ENCODE measurements around the gene MAP4K5.

MAP4K5 gene

GRCh38 chr14:50434528-50434927 is 97.8 kb downstream of the MAP4K5 start:
- no peaks in the 10 kb centered on the region for H3K4me1 ChIP-seq (ENCODE audit: control insufficient read depth, insufficient read depth, low read length, poor library complexity, severe bottlenecking)
- no peak overlapping the region for H3K4me3 ChIP-seq (ENCODE audit: extremely low read depth, insufficient read depth, low read length, poor library complexity, severe bottlenecking)
- H3K9me3 ChIP-seq (ENCODE audit: control insufficient read depth, low read length) = peaks cover 13% of the 10 kb centered on the region
- H3K27ac ChIP-seq (ENCODE audit: low read depth, low read length, severe bottlenecking) = no peak overlapping the region
- H3K36me3 ChIP-seq (ENCODE audit: control insufficient read depth, insufficient read depth, low read length) = peaks cover 57% of the 10 kb centered on the region

DNA sequence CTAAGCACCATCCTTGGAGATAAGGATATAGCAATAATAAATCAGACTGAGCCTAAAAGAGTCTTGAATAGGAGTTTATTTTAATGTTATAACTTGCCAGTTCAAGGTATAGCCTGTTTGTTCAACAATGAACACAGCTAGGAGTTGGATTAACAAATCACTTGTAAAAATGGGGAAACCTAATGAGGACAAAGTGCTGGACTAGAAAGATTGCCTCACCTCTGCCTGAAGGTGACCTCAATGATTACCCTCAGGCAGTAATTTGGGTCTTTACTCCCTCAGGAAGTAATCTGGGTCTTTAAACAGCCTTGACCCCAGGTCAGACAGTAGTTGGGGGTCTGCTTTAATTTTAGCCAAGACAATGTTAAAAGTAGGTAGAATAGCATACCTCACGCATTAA is 100.2 kb downstream of the MAP4K5 start:
- Histone ChIP-seq H3K9me3 (ENCODE audit: control insufficient read depth, low read length) (peaks cover 7% of the 10 kb centered on the region), H3K36me3 (ENCODE audit: control insufficient read depth, insufficient read depth, low read length) (peaks cover 51% of the 10 kb centered on the region), H3K4me1 (ENCODE audit: control insufficient read depth, insufficient read depth, low read length, poor library complexity, severe bottlenecking) (no peaks in the 10 kb centered on the region), H3K27ac (ENCODE audit: low read depth, low read length, severe bottlenecking) (no peak overlapping the region), H3K4me3 (ENCODE audit: extremely low read depth, insufficient read depth, low read length, poor library complexity, severe bottlenecking) (no peak overlapping the region)
- WGBS, 2 experiments (ENCODE audit: insufficient coverage in 2 of 2) = 100% methylated on average over 1 of the region's 1 CpG; no CpG with 5 or more reads in 1 of the 2 experiments

DNA sequence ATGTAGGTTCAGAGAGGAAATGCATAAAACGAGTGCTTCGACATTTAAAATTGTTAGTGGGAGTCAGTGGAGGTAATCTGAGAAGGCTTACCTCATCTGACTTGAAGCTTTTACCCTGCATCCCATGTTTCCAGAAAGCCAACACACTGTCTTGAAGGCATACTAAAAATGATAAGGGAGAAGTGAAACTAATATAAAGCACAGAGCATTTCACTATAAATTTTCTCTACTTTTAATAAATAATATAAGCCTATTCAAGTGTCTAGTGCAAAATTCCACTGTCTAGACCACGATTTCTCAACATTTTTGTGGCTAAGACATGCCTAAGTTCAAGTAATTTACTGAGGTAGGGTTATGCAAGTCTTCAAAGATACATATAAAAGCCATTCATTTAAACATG is 106.6 kb downstream of the MAP4K5 start:
- Histone ChIP-seq H3K27ac (ENCODE audit: low read depth, low read length, severe bottlenecking) (no peak overlapping the region), H3K9me3 (ENCODE audit: control insufficient read depth, low read length) (no peaks in the 10 kb centered on the region), H3K4me1 (ENCODE audit: control insufficient read depth, insufficient read depth, low read length, poor library complexity, severe bottlenecking) (no peaks in the 10 kb centered on the region), H3K36me3 (ENCODE audit: control insufficient read depth, insufficient read depth, low read length) (peaks cover 50% of the 10 kb centered on the region), H3K4me3 (ENCODE audit: extremely low read depth, insufficient read depth, low read length, poor library complexity, severe bottlenecking) (no peak overlapping the region)
- WGBS, 2 experiments (ENCODE audit: insufficient coverage in 2 of 2) = no CpG with 5 or more reads among the region's 3 CpGs

- H3K36me3 ChIP-seq (ENCODE audit: control insufficient read depth, insufficient read depth, low read length) = peaks cover 56% of the 10 kb centered on the region
- H3K4me3 ChIP-seq (ENCODE audit: extremely low read depth, insufficient read depth, low read length, poor library complexity, severe bottlenecking) = no peak overlapping the region
- 100% methylated on average over 1 of the region's 2 CpGs; no CpG with 5 or more reads in 1 of the 2 experiments for WGBS, 2 experiments (ENCODE audit: insufficient coverage in 2 of 2)
Measured at GRCh38 chr14:50425105-50425504, 107.3 kb downstream of the MAP4K5 start.

DNA sequence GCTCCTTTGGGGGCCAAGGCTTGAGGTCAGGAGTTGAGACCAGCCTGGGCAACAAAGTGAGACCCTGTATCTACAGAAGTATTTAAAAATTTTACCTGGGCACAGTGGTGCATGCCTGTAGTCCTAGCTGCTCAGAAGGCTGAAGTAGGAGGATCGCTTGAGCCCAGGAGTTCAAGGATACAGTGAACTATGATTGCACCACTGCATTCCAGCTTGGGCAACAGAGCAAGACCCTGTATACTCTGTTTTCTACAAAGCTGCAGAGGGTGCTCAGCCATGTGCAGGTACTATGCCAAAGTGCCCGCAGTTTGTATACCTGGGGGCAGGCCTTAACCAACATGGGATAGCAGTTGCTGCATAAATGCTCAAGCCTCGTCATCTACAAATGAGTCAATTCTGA is 108.8 kb downstream of the MAP4K5 start:
- Histone ChIP-seq H3K4me1 (ENCODE audit: control insufficient read depth, insufficient read depth, low read length, poor library complexity, severe bottlenecking) (no peaks in the 10 kb centered on the region), H3K9me3 (ENCODE audit: control insufficient read depth, low read length) (no peaks in the 10 kb centered on the region), H3K27ac (ENCODE audit: low read depth, low read length, severe bottlenecking) (no peak overlapping the region), H3K36me3 (ENCODE audit: control insufficient read depth, insufficient read depth, low read length) (peaks cover 56% of the 10 kb centered on the region), H3K4me3 (ENCODE audit: extremely low read depth, insufficient read depth, low read length, poor library complexity, severe bottlenecking) (no peak overlapping the region)
- 91 to 95% methylated on average over 2 of the region's 3 CpGs for WGBS, 2 experiments (ENCODE audit: insufficient coverage in 2 of 2)

More at GRCh38 chr14:50425105-50425504, 107.3 kb downstream of the MAP4K5 start:
- Histone ChIP-seq H3K9me3 (ENCODE audit: control insufficient read depth, low read length) (no peaks in the 10 kb centered on the region), H3K4me1 (ENCODE audit: control insufficient read depth, insufficient read depth, low read length, poor library complexity, severe bottlenecking) (no peaks in the 10 kb centered on the region), H3K27ac (ENCODE audit: low read depth, low read length, severe bottlenecking) (no peak overlapping the region)

DNA sequence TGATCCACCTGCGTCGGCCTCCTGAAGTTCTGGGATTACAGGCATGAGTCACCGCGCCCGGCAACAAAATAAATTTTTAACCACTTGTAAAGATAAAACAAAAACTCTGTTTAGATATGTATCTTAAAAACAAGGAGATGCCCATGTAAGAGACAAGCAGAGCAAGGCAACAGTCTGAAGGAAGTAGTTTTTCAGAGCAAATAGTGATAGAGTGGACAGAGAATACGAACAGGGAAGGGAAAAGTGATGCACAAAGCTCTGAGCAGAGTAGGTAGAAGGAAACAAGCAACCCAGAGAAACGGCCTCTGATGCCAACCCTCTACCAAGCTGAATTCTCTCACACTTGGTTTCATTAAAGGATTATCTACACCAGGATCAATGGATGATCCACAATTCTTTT is 110.9 kb downstream of the MAP4K5 start:
- no peak overlapping the region for H3K27ac ChIP-seq (ENCODE audit: low read depth, low read length, severe bottlenecking)
- H3K4me3 ChIP-seq (ENCODE audit: extremely low read depth, insufficient read depth, low read length, poor library complexity, severe bottlenecking) = no peak overlapping the region
- 100% methylated on average over 1 of the region's 7 CpGs; no CpG with 5 or more reads in 1 of the 2 experiments for WGBS, 2 experiments (ENCODE audit: insufficient coverage in 2 of 2)
- H3K9me3 ChIP-seq (ENCODE audit: control insufficient read depth, low read length) = no peaks in the 10 kb centered on the region
- no peaks in the 10 kb centered on the region for H3K4me1 ChIP-seq (ENCODE audit: control insufficient read depth, insufficient read depth, low read length, poor library complexity, severe bottlenecking)
- peaks cover 73% of the 10 kb centered on the region for H3K36me3 ChIP-seq (ENCODE audit: control insufficient read depth, insufficient read depth, low read length)

- 100% methylated on average over 2 of the region's 2 CpGs for WGBS, 2 experiments (ENCODE audit: insufficient coverage in 2 of 2)
- H3K4me1 ChIP-seq (ENCODE audit: control insufficient read depth, insufficient read depth, low read length, poor library complexity, severe bottlenecking) = no peaks in the 10 kb centered on the region
- H3K27ac ChIP-seq (ENCODE audit: low read depth, low read length, severe bottlenecking) = no peak overlapping the region
- H3K4me3 ChIP-seq (ENCODE audit: extremely low read depth, insufficient read depth, low read length, poor library complexity, severe bottlenecking) = no peak overlapping the region
- H3K36me3 ChIP-seq (ENCODE audit: control insufficient read depth, insufficient read depth, low read length) = peaks cover 64% of the 10 kb centered on the region
- H3K9me3 ChIP-seq (ENCODE audit: control insufficient read depth, low read length) = no peaks in the 10 kb centered on the region
Measured at GRCh38 chr14:50417853-50418252, 114.5 kb downstream of the MAP4K5 start.

DNA sequence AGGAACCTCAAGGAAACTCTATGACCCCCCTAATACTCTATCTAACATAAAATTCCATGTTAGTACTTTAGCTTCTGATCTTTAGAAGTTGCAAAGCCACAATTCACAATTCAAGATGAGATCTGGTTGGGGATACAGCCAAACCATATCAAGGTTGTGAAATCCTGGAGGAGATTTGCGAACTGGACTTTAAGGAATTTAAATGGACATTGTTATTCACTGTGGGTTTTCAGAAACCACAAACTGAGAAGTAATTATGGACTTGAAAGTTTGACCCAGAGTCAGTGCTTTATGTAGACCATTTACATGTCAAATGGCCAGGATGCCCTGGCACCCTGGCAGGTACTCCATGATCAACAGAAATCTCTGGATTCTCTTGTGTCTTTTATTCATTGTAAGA is 121.4 kb downstream of the MAP4K5 start:
- peaks cover 2% of the 10 kb centered on the region for H3K9me3 ChIP-seq (ENCODE audit: control insufficient read depth, low read length)
- no peak overlapping the region for H3K27ac ChIP-seq (ENCODE audit: low read depth, low read length, severe bottlenecking)
- no peak overlapping the region for H3K4me3 ChIP-seq (ENCODE audit: extremely low read depth, insufficient read depth, low read length, poor library complexity, severe bottlenecking)
- 89 to 100% methylated on average over 1 of the region's 1 CpG for WGBS, 2 experiments (ENCODE audit: insufficient coverage in 2 of 2)
- no peaks in the 10 kb centered on the region for H3K4me1 ChIP-seq (ENCODE audit: control insufficient read depth, insufficient read depth, low read length, poor library complexity, severe bottlenecking)
- peaks cover 9% of the 10 kb centered on the region for H3K36me3 ChIP-seq (ENCODE audit: control insufficient read depth, insufficient read depth, low read length)

GRCh38 chr14:50410071-50410470 is 122.3 kb downstream of the MAP4K5 start:
- Histone ChIP-seq H3K9me3 (ENCODE audit: control insufficient read depth, low read length) (peaks cover 7% of the 10 kb centered on the region), H3K4me3 (ENCODE audit: extremely low read depth, insufficient read depth, low read length, poor library complexity, severe bottlenecking) (no peak overlapping the region), H3K4me1 (ENCODE audit: control insufficient read depth, insufficient read depth, low read length, poor library complexity, severe bottlenecking) (no peaks in the 10 kb centered on the region), H3K36me3 (ENCODE audit: control insufficient read depth, insufficient read depth, low read length) (peaks cover 6% of the 10 kb centered on the region), H3K27ac (ENCODE audit: low read depth, low read length, severe bottlenecking) (no peak overlapping the region)
- 78 to 88% methylated on average over 1 to 2 of the region's 3 CpGs for WGBS, 2 experiments (ENCODE audit: insufficient coverage in 2 of 2)

GRCh38 chr14:50407111-50407812 is 125.1 kb downstream of the MAP4K5 start:
- Histone ChIP-seq H3K9me3 (ENCODE audit: control insufficient read depth, low read length) (peaks cover 7% of the 10 kb centered on the region), H3K4me1 (ENCODE audit: control insufficient read depth, insufficient read depth, low read length, poor library complexity, severe bottlenecking) (peaks cover 9% of the 10 kb centered on the region), H3K36me3 (ENCODE audit: control insufficient read depth, insufficient read depth, low read length) (no peaks in the 10 kb centered on the region), H3K4me3 (ENCODE audit: extremely low read depth, insufficient read depth, low read length, poor library complexity, severe bottlenecking) (no peak overlapping the region), H3K27ac (ENCODE audit: low read depth, low read length, severe bottlenecking) (no peak overlapping the region)
- 82 to 100% methylated on average over 2 to 3 of the region's 6 CpGs for WGBS, 2 experiments (ENCODE audit: insufficient coverage in 2 of 2)

DNA sequence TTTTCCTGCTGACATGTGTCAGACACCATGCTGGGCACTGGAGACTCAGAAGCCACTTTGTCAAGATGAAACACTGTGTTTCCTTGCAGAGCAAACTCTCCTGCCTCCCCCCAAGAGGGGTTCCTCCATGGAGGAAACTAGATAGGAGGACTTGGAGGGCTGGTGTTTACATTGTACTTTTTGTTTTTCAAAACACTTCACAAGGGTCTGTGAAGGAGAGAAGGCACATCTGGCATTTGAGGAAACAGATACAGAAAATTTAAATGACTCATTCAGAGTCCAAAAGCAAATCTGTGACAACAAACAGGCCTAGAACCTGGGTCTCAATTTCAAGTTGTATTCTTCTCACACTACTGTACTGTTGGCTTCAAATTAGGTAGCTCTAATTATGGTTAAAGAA is 128.9 kb downstream of the MAP4K5 start:
- peak overlapping the region; percentile 84 for H3K27ac ChIP-seq (ENCODE audit: low read depth, low read length, severe bottlenecking)
- H3K9me3 ChIP-seq (ENCODE audit: control insufficient read depth, low read length) = peaks cover 7% of the 10 kb centered on the region

More for the DNA sequence above, 128.9 kb downstream of the MAP4K5 start:
- H3K4me3 ChIP-seq (ENCODE audit: extremely low read depth, insufficient read depth, low read length, poor library complexity, severe bottlenecking) = no peak overlapping the region
- H3K36me3 ChIP-seq (ENCODE audit: control insufficient read depth, insufficient read depth, low read length) = no peaks in the 10 kb centered on the region
- peaks cover 15% of the 10 kb centered on the region for H3K4me1 ChIP-seq (ENCODE audit: control insufficient read depth, insufficient read depth, low read length, poor library complexity, severe bottlenecking)

All from mesodermal cell (in vitro differentiated cells).